Measurements from ENCODE around the gene RTKN. TPM values are rescaled to one million over a fixed set of nuclear protein-coding genes. Genes with fewer than 3 reads are reported as not detected.

RTKN gene
- total RNA-seq, 6 experiments from 2014 or later = 12.7 to 14.8 (median 13.6) TPM

DNA sequence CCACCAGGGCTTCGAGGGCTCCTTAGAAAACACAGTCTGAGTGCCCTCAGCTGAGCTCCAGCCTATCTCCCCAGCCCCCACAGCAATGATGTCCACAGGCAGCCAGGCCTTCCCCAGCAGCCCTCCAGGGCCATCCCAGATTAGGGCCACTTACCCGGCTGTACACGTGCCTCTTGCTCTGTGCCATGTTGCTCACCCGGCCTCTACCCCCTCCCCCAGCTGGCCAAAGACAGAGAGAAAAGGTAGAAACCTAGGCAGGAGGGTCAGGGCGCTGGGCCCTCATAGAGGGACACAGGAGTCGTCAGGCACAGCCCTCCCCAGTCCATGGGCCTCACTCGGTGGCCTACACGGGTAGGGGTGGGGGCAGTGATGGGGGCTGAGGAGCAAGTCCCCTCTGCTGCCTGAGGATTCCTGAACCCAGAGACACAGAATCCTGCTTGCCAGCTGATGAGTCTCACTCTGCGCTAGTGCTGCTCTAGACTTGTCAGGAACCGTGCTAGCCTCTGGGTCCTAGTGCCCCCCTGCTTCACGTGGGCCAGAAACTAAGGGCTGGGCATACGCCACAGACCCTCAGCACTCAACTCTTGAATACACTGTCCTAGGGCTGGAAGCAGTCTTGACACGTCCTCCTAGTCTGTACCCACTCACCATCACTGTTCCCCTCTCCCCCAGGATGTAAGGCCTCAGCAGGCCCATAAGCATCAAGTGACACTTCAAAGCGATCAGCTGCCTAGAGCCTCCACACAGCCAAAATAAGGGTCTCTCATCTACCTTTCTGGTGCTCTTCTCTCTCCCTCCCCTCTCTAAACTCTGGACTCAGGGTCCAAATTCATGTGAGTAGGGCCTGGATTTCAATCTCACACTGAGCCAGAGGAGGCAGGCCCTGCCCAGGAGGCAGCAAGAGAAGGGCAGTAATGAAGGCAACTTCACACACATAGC, 61.6 kb downstream of the RTKN start, which contains the start of gene DCTN1:
Gene DCTN1, minus strand, starts transcription at position 461 of the 939 bp plus-strand sequence. Its CDS starts 274 bp downstream, at position 187.
- Mint-ChIP-seq H3K27me3 (ENCODE audit: insufficient read depth) (peaks cover 4% of the 10 kb centered on the region), H3K4me1 (ENCODE audit: low read depth) (peaks cover 44% of the 10 kb centered on the region), H3K36me3 (ENCODE audit: low read depth) (peaks cover 17% of the 10 kb centered on the region), H3K9me3 (no peaks in the 10 kb centered on the region), H3K27ac (peak within 1 kb of the TSS; percentile 87), H3K4me3 (peak within 1 kb of the TSS; percentile 91)
- TF ChIP-seq CTCF (IDR thresholded peaks at IDR 0.05) = no peak
- DNase-seq = peak; percentile 65

DNA sequence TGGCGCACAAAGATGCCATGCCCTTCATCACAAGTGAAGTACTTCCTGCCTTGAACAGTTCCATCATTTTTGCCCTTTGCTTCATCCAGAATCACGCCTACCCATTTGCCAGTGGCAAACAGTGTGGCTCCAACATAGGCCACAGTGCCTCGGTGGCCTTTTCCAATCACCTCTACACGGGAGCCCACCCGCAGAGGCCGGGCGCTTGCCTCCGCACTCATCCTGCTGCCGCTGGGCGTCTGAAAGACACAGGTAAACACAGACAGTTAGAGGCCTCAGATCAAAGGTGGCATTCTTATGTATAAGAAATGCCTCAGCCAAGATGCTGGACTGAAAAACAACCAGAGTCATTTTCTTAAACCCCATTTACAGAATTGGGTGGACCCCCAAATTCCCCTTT, 63.7 kb downstream of the RTKN start:
- no peak for TF ChIP-seq CTCF (IDR thresholded peaks at IDR 0.05)
- Mint-ChIP-seq H3K4me1 (ENCODE audit: low read depth) (peaks cover 57% of the 10 kb centered on the region), H3K9me3 (no peaks in the 10 kb centered on the region), H3K4me3 (no peak overlapping the region), H3K36me3 (ENCODE audit: low read depth) (peaks cover 17% of the 10 kb centered on the region), H3K27ac (no peak overlapping the region), H3K27me3 (ENCODE audit: insufficient read depth) (peaks cover 4% of the 10 kb centered on the region)
- no peak for DNase-seq

- H3K4me1 Mint-ChIP-seq (ENCODE audit: low read depth) = peaks cover 45% of the 10 kb centered on the region
- H3K36me3 Mint-ChIP-seq (ENCODE audit: low read depth) = peaks cover 13% of the 10 kb centered on the region
- H3K9me3 Mint-ChIP-seq = no peaks in the 10 kb centered on the region
- peak overlapping the region; percentile 14; the same call in 1 of the 2 replicates for H3K27ac Mint-ChIP-seq
- H3K27me3 Mint-ChIP-seq (ENCODE audit: insufficient read depth) = peaks cover 6% of the 10 kb centered on the region
- no peak overlapping the region for H3K4me3 Mint-ChIP-seq
- no peak for DNase-seq
- no peak for TF ChIP-seq CTCF (IDR thresholded peaks at IDR 0.05)
These were observed 65.9 kb downstream of the RTKN start for GRCh38 chr2:74375838-74376237.

Other genes starting within 250 kb of the RTKN start
- 10 to 100 TPM; 75.3 to 99.6 (median 85.1) TPM for gene MTHFD2, start 243.3 kb downstream of the RTKN start, total RNA-seq (2021; fragmentation: NEBNext Ultra II Directional; extraction: Animal tissue kit (Norgen Biotek cat#: 25700))
- under 1 TPM in 3 of 6 experiments, not detected in 3; 0.19 to 0.40 (median 0.31) TPM for gene SLC4A5, start 98.5 kb downstream of the RTKN start, total RNA-seq (2021; fragmentation: NEBNext Ultra II Directional; extraction: Animal tissue kit (Norgen Biotek cat#: 25700))
- 100 to 1,000 TPM; 222 to 286 (median 236) TPM for gene DCTN1, start 61.6 kb downstream of the RTKN start, total RNA-seq (2021; fragmentation: NEBNext Ultra II Directional; extraction: Animal tissue kit (Norgen Biotek cat#: 25700))
- gene C2orf81, start 20.3 kb downstream of the RTKN start, total RNA-seq (2021; fragmentation: NEBNext Ultra II Directional; extraction: Animal tissue kit (Norgen Biotek cat#: 25700)) = 1 to 10 TPM in 5 of 6 experiments, under 1 TPM in 1; 0.53 to 2.3 (median 1.4) TPM
- gene WDR54, start 20.2 kb downstream of the RTKN start, total RNA-seq (2021; fragmentation: NEBNext Ultra II Directional; extraction: Animal tissue kit (Norgen Biotek cat#: 25700)) = 10 to 100 TPM; 30.7 to 37.7 (median 33.4) TPM
- gene INO80B, start 13.2 kb upstream of the RTKN start, total RNA-seq (2021; fragmentation: NEBNext Ultra II Directional; extraction: Animal tissue kit (Norgen Biotek cat#: 25700)) = 10 to 100 TPM; 18.4 to 26.9 (median 21.4) TPM
- gene WBP1, start 16.5 kb upstream of the RTKN start, total RNA-seq (2021; fragmentation: NEBNext Ultra II Directional; extraction: Animal tissue kit (Norgen Biotek cat#: 25700)) = 10 to 100 TPM; 51.0 to 73.1 (median 56.7) TPM
- gene MOGS, start 23.4 kb upstream of the RTKN start, total RNA-seq (2021; fragmentation: NEBNext Ultra II Directional; extraction: Animal tissue kit (Norgen Biotek cat#: 25700)) = 10 to 100 TPM; 51.4 to 68.9 (median 62.5) TPM
- gene MRPL53, start 30.7 kb upstream of the RTKN start, total RNA-seq (2021; fragmentation: NEBNext Ultra II Directional; extraction: Animal tissue kit (Norgen Biotek cat#: 25700)) = 100 to 1,000 TPM in 2 of 6 experiments, 10 to 100 TPM in 4; 74.5 to 120 (median 97.7) TPM
- gene CCDC142, start 41.1 kb upstream of the RTKN start, total RNA-seq (2021; fragmentation: NEBNext Ultra II Directional; extraction: Animal tissue kit (Norgen Biotek cat#: 25700)) = 10 to 100 TPM in 4 of 6 experiments, 1 to 10 TPM in 2; 8.5 to 11.1 (median 10.2) TPM
- 10 to 100 TPM; 14.3 to 17.4 (median 16.7) TPM for gene TTC31, start 41.1 kb upstream of the RTKN start, total RNA-seq (2021; fragmentation: NEBNext Ultra II Directional; extraction: Animal tissue kit (Norgen Biotek cat#: 25700))
- 1 to 10 TPM in 3 of 6 experiments, under 1 TPM in 3; 0.21 to 1.8 (median 1.2) TPM for gene LBX2, start 57.7 kb upstream of the RTKN start, total RNA-seq (2021; fragmentation: NEBNext Ultra II Directional; extraction: Animal tissue kit (Norgen Biotek cat#: 25700))
- gene PCGF1, start 65.8 kb upstream of the RTKN start, total RNA-seq (2021; fragmentation: NEBNext Ultra II Directional; extraction: Animal tissue kit (Norgen Biotek cat#: 25700)) = 10 to 100 TPM; 26.0 to 33.8 (median 29.3) TPM
- under 1 TPM; 0.17 to 0.31 (median 0.21) TPM for gene TLX2, start 72.5 kb upstream of the RTKN start, total RNA-seq (2021; fragmentation: NEBNext Ultra II Directional; extraction: Animal tissue kit (Norgen Biotek cat#: 25700))
- under 1 TPM in 2 of 6 experiments, not detected in 4; 0.14 to 0.40 TPM for gene DQX1, start 84.3 kb upstream of the RTKN start, total RNA-seq (2021; fragmentation: NEBNext Ultra II Directional; extraction: Animal tissue kit (Norgen Biotek cat#: 25700))
- gene AUP1, start 87.8 kb upstream of the RTKN start, total RNA-seq (2021; fragmentation: NEBNext Ultra II Directional; extraction: Animal tissue kit (Norgen Biotek cat#: 25700)) = 100 to 1,000 TPM in 2 of 6 experiments, 10 to 100 TPM in 4; 81.0 to 119 (median 94.6) TPM
- 10 to 100 TPM; 29.7 to 43.3 (median 33.6) TPM for gene HTRA2, start 88.0 kb upstream of the RTKN start, total RNA-seq (2021; fragmentation: NEBNext Ultra II Directional; extraction: Animal tissue kit (Norgen Biotek cat#: 25700))
- gene LOXL3, start 112.0 kb upstream of the RTKN start, total RNA-seq (2021; fragmentation: NEBNext Ultra II Directional; extraction: Animal tissue kit (Norgen Biotek cat#: 25700)) = 10 to 100 TPM; 59.4 to 76.5 (median 64.1) TPM
- gene DOK1, start 112.8 kb upstream of the RTKN start, total RNA-seq (2021; fragmentation: NEBNext Ultra II Directional; extraction: Animal tissue kit (Norgen Biotek cat#: 25700)) = 10 to 100 TPM; 17.3 to 38.4 (median 31.5) TPM
- under 1 TPM in 5 of 6 experiments, not detected in 1; 0.14 to 0.38 (median 0.17) TPM for gene M1AP, start 206.4 kb upstream of the RTKN start, total RNA-seq (2021; fragmentation: NEBNext Ultra II Directional; extraction: Animal tissue kit (Norgen Biotek cat#: 25700))
- 10 to 100 TPM; 12.5 to 16.5 (median 14.4) TPM for gene SEMA4F, start 212.3 kb upstream of the RTKN start, total RNA-seq (2021; fragmentation: NEBNext Ultra II Directional; extraction: Animal tissue kit (Norgen Biotek cat#: 25700))